GM21737 (cell line): ENCODE measurements around the gene NPY4R.
"Not testable (repeated sequence)": the region's sequence is repeated elsewhere in the genome, so short reads cannot be mapped to it uniquely, and the experiment has no call there.

Experiments
- ATAC-seq: cut with Tn5 transposase; IDR thresholded peaks from one replicate; pipeline ENCODE4 v1.9.1; 2021; ENCODE audit warnings: mild to moderate bottlenecking, moderate library complexity; ENCODE audit not compliant: unreplicated experiment

NPY4R gene

GRCh38 chr10:46465765-46466164, at the start of gene NPY4R:
Gene NPY4R (minus strand): TSS chr10:46465958. CDS start chr10:46462635, 3,323 bp downstream.
- ATAC-seq: not testable (repeated sequence)

GRCh38 chr10:46515366-46515765, 49.6 kb upstream of the NPY4R start:
- no peak for ATAC-seq

DNA sequence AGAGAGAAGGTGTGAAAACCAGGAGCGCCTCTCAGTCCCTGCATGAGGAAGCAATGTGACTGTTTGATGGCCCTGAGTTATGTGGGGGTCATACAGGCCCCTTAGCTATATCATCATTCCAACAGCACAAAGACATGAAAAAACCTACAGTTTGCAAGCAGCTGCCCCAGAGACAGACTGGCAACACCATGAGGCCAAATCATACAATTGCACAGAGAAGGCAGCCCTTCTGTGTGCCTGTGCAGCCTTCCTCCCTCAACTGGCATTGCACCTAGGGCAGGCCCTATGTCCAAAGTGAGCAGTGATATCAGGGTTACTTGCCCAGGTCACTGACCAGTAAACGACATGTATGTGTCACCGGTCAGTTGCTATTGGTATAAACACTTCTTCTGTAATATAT, 49.1 kb upstream of the NPY4R start:
- ATAC-seq: no peak

DNA sequence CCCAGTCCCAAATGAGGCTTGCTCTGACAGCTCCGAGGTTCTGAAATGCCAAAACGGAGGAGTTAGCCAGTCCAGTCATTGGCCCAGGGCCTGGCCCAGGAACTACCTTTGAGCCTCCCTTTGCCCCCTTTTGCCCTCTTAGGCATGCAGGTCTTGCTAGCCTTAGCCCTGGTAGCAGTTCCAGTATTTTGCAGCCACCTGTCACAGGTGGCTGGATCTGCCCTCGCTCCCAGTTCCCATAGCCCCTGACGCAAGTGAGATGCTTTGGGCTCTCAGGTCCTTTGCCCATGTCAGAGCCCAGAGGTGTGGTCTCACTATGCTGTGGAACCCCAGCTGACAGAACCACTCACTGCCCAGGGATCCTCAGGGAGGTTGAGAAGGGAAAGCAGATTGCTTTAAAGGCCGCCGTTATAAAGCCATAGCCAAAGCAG, 48.7 kb upstream of the NPY4R start:
- no peak for ATAC-seq

GRCh38 chr10:46513333-46513732, 47.6 kb upstream of the NPY4R start:
- not testable (repeated sequence) for ATAC-seq

DNA sequence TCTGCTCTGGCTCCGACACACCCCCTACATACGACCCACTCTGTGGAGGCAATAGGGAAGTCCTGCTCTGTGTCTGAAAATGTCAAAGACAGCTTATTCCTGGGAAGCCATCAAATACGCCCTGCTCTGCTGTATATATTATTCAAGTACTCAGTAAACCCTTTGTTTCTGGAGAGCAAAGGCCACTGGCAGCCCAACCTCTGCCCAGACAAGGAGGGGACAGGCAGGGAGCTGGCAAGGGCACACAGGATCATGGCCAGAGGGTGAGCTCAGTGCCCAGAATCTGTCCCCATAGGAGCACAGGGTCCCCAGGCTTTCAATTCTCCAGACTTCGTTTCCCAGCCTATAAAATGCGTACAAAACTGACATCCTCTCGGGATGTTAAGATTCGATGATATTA, 47.0 kb upstream of the NPY4R start:
- not testable (repeated sequence) for ATAC-seq

DNA sequence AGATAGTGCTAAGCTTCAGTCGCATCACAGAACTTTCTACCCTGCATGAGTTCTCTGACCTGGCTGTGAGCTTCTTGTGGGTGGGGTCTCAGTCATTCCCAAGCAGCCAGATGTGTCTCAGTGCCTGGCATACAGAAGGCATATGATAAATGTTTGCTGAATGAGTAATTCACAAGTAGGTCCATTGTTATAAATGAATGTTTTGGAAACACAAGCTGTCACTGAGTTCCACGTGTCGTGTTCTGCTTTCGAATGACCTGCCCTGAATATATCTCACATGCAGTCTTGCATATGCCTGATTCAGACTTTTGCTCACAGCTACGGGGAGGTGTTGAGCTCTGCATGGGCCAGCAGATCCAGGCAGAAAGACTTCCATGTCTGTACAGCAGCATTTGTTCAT, 46.2 kb upstream of the NPY4R start:
- not testable (repeated sequence) for ATAC-seq

DNA sequence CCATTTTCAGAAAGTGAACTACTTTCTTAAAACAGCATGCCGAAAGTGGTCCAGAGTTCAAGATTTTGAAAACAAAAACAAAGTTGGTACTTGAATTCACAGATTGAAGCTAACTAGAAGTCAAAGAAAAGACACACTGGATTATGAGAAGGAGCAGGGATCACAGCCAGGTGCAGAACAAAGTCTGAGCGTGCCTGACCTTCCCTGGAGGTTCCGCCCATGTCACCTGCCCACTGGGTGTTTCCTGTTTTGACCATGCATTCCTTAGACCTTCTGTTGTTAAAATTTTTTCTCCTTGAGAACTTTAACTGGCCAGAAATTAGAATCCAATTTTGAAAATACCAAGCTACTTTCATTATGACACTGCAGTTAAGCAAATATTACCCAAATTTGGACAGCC, 34.2 kb upstream of the NPY4R start:
- not testable (repeated sequence) for ATAC-seq

GRCh38 chr10:46498985-46499703, 33.4 kb upstream of the NPY4R start:
- not testable (repeated sequence) for ATAC-seq

- not testable (repeated sequence) for ATAC-seq
Observed at GRCh38 chr10:46497878-46498277, 32.1 kb upstream of the NPY4R start.

- ATAC-seq: not testable (repeated sequence)
Observed at GRCh38 chr10:46497401-46497800, 31.6 kb upstream of the NPY4R start.

DNA sequence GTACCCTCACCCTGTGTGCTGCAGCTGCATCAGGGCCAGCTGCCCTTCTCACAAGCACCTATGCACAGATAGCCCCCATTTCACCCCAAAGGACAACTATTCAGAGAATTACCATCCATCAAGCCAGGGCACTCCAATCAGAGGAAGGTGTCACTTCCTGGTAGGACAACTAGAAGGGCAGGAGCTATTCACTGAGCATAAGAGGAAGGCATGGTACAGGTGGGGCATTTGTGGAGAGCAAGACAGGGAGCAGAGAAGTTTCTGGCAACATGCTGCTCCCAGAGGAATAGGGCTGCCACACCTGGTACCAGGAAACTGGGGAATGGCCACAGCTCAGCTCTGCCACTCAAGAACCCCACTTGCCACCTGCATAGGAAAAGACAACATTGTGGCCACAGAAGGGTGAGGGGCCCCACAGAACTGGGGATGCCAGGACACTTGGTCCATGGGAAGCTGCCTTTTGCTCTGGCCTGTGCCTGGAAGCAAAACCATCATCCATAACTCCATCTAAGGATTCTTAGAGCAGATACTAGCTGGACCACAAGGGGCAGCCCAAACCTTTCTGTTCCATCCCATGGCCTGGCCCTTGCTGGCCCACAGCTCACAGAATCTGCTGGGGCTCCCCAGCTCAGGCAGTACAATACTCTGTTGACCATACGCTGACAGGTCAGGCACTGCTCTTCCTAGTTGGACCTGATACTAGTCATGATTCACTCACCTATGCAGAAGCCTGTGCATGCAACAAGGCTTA, 25.8 kb upstream of the NPY4R start:
- not testable (repeated sequence) for ATAC-seq

- ATAC-seq: not testable (repeated sequence)
Observed at GRCh38 chr10:46490285-46490684, 24.5 kb upstream of the NPY4R start.

DNA sequence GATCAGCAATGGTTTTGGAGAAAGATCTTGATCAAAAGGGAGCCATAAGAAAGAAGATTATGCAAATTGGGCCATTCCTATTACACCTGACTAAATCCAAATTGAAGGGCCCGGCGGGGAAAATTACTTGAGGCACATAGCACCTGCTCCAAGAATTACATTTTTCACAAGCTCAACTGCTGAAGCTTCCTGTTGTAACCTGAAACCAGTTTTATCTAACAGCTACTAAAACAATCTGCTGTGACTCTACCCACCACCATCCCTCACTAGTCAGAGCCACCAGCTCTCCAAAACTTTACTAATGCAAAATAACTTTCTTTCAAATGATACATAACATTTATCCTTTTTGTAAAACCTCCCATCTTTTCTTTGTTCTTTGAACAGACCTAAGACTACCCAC, 20.7 kb upstream of the NPY4R start:
- not testable (repeated sequence) for ATAC-seq

GRCh38 chr10:46474746-46475320, 9.1 kb upstream of the NPY4R start:
- ATAC-seq: not testable (repeated sequence)

DNA sequence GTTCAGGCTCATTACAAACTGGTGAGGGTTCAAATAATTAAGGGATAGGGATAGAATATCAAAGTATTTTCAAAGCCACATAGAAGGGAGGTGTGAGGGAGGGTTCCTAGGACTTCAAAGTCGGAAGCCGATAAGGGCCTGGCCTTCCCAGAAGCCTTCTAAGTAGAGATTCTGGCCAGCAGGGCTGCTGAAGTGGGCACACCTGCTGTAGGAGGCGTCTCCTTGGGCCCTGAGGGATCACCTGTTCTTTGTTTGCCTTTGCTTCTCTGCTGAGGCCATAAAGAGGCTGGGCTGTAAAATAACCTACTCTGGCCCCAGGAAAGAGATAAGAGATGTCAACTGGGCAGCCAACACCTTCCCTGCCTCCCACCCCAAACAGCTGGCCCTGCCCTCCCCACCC, 8.0 kb upstream of the NPY4R start:
- ATAC-seq: not testable (repeated sequence)

DNA sequence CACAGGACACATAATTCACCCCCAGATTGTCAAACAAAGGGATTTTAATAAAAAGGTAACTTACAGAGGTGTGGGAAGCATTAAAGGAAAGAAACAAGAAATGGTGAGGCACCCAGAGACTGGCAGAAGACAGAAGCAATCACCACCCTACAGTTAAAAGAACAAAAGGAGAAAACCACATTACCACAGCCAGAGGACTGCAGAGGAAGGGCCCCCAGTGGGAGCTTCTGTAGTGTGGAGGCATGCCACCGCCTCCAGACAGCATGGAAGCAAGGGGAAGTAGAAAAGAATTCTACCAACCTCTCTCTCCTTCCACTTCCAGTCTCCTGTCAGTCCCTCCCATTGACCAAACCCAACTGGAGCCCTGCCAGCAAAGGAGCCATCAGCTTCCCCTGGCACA, 4.4 kb upstream of the NPY4R start:
- not testable (repeated sequence) for ATAC-seq

- ATAC-seq: not testable (repeated sequence)
Observed at GRCh38 chr10:46468119-46468809, 2.5 kb upstream of the NPY4R start.

DNA sequence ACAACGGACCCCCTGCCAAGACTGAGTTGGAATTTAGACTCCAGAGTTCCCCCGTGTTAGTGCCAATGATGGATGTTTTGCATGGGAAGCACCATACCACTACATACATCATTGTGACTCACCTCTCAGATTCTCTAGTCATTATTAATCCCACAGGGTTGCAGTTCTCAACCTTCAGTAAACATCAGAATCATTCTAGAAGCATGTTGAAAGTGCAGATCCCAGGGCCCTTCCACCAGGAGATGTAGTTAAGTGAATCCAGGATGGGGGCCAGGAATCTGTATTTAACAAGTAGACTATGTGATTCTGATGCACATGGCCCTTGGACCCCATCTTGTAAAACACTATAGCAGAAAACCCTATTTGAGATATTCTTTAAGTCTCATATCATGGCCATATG, 2.1 kb downstream of the NPY4R start:
- not testable (repeated sequence) for ATAC-seq

DNA sequence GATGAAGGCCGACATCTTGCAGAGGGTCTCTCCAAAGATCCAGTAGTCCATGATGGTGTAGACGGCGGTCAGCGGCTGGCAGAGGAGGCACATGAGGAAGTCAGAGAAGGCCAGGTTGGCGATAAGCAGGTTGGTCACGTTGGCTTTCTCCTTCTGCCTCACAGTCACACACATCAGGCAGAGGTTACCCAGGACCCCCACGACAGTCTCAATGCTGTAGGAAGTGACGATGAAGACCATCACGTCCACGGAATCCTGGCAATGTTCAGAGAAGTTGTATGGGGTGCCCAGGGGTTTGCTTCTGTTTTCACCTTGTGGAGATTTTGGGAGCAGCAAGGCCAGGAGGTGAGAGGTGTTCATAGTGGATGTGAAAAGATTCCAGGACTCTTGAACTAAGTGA, 3.5 kb downstream of the NPY4R start:
- ATAC-seq: not testable (repeated sequence)

GRCh38 chr10:46459579-46459978, 6.2 kb downstream of the NPY4R start:
- ATAC-seq: not testable (repeated sequence)
